ENCODE measurements around the gene DEAF1.

Gene DEAF1

DNA sequence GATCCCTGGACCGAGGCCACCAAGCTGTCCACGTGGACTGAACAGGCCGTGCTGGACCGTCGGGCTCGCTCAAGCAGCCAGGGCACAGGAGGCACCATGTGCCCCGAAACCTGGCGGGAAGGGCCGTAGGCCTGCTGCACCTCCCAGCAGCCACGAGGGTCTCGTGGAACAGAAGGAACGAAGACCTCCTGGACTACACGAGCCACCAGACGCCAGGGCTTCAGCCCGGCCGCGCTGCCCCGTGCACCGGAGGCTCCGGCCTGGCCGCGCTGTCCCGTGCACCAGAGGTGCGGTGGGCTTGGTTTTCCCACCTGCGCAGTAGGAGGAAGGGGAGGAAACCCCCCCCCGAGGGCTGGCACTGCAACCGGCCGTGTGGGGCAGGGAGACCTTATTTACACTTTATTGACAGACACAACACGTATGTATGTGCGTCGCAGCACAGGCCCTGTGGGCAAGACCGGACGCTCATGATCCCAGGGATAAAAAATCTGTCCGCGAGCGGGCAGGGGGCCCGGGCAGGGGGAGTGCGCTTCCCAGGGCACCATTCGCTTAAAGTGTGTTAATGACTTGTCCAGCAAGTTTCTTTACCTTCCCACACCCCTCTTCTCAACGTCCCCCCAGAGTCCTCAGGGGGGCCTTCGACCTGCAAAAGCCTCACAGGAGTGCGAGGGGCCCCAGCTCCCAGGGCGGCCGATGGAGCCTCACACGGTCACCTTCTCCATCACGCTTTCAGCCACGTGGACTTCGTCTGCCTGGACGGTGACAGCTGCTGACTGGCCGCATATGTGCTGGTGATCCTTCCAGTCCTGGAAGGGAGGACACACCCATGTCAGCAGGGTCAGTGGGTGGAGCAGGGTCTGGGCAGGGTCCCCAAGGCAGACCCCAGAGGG, 50.9 kb downstream of the DEAF1 start:
- no peak for DNase-seq

- DNase-seq: no peak
Measured at GRCh38 chr11:643366-643765, 51.7 kb downstream of the DEAF1 start.

GRCh38 chr11:641806-642370, 53.1 kb downstream of the DEAF1 start:
- DNase-seq: no peak

DNA sequence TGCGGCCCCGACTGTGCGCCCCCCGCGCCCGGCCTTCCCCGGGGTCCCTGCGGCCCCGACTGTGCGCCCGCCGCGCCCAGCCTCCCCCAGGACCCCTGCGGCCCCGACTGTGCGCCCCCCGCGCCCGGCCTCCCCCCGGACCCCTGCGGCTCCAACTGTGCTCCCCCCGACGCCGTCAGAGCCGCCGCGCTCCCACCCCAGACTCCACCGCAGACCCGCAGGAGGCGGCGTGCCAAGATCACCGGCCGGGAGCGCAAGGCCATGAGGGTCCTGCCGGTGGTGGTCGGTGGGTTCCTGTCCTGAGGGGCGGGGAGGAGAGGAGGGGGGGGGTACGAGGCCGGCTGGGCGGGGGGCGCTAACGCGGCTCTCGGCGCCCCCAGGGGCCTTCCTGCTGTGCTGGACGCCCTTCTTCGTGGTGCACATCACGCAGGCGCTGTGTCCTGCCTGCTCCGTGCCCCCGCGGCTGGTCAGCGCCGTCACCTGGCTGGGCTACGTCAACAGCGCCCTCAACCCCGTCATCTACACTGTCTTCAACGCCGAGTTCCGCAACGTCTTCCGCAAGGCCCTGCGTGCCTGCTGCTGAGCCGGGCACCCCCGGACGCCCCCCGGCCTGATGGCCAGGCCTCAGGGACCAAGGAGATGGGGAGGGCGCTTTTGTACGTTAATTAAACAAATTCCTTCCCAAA, 54.9 kb downstream of the DEAF1 start:
- no peak for DNase-seq

- DNase-seq: no peak
Measured at GRCh38 chr11:639332-639955, 55.6 kb downstream of the DEAF1 start.

DNA sequence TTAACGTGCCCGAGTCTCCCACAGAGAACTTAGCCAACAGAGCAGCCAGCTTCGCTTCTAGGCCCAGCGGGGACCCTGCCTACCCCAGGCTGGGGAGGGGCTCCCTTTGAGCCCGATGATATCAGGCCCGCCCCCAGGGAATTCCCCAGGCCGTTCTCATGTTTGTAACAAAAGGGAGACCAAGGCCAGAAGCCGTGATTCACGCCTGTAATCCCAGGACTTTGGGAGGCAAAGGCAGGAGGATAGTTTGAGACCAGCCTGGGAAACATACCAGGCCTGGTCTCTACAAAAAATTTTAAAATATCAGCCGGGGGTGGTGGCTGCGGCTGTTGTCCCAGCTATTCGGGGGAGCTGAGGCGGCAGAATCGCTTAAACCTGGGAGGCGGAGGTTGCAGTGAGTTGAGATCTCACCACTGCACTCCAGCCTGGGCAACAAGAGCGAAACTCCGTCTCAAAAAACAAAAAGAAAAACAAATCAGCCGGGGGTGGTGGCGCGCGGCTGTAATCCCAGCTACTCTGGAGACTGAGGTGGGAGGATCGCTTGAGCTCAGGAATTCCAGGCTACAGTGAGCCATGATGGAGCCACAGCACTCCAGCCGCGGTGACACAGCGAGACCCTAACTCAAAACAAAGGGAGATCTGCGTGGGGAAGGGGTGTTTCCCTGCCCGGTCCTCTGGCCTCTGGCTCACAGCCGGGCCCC, 56.2 kb downstream of the DEAF1 start:
- DNase-seq: no peak

- no peak for DNase-seq
Measured at GRCh38 chr11:637593-638521, 57.2 kb downstream of the DEAF1 start.

GRCh38 chr11:637333-637592, 57.8 kb downstream of the DEAF1 start:
- DNase-seq: no peak

GRCh38 chr11:636511-637332, 58.3 kb downstream of the DEAF1 start, which contains the start of gene DRD4:
DRD4 (plus strand) TSS chr11:637269; CDS start chr11:637305, 36 bp downstream.
- no peak for DNase-seq

DNA sequence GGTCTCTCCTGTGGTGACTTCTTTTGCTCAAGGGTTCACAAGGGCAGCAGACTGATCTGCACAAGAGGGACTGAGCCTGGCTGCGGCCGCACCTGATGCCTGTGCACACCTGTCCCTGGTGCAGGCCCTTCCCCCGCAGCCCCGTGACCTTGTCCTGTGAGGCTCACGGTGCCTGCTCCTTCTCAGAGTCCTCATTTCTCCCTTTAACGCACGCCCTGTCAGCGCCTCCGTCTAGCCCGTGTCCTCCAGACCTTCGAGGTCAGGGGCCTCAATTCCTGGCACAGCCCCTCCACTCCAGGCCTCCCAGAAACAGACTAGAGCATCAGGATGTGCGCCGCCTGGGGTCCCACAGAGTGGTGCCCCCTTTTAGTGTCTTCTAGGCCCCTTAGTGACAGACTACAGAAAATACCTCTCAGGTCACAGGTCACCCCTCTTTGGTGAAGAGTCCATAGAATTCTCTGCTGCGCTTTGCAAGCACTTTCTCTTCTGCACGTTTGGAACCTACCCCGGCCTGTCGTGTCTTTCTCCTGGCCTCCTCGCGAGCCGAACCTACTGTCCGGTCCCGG, 59.0 kb downstream of the DEAF1 start:
- no peak for DNase-seq

DNA sequence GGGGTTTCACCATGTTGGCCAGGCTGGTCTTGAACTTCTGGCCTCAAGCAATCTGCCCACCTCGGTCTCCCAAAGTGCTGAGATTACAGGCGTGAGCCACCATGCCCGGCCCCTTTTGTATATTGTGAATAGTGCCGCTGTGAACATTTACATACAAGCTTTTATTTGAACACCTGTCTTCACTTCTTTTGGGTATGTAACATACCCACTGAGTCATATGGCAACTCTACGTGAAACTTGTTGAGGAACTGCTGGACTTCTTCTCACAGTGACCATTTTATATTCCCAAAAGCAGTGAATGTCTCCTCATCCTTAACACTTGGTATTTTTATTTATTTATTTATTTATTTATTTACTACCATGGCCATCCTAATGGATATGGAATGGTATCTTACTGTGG, 64.2 kb downstream of the DEAF1 start:
- no peak for DNase-seq

DNA sequence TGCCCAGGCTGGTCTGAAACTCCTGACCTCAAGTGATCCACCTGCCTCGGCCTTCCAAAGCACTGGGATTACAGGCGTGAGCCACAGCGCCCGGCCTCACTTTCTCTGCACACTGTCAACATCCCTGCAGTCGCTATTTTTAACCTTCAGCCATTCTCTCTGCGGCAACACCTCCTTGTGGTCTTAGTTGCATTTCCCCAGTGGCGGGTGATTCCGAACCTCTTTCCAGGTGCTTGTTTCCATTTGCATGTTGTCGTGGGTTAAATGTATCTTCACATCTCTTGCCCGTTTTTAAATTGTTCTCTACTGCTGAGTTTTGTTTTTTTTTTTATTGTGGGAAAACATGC, 65.8 kb downstream of the DEAF1 start:
- DNase-seq: peak; percentile 22

- DNase-seq: no peak
Measured at GRCh38 chr11:628056-628455, 67.0 kb downstream of the DEAF1 start.

DNA sequence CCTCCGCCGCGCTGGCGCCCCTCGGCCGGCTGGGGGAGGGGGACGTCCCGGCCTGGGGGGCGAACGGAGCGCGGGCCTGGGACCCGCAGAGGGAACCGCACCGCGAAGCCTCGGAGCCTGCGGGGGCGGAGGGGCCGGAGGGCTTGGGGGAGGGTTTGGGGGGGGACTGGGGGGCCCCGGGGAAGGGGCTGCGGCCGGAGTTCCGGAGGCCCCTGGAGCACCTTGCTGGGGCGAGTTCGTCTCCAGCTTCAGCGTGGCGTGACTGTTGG, 67.8 kb downstream of the DEAF1 start:
- DNase-seq: no peak

DNA sequence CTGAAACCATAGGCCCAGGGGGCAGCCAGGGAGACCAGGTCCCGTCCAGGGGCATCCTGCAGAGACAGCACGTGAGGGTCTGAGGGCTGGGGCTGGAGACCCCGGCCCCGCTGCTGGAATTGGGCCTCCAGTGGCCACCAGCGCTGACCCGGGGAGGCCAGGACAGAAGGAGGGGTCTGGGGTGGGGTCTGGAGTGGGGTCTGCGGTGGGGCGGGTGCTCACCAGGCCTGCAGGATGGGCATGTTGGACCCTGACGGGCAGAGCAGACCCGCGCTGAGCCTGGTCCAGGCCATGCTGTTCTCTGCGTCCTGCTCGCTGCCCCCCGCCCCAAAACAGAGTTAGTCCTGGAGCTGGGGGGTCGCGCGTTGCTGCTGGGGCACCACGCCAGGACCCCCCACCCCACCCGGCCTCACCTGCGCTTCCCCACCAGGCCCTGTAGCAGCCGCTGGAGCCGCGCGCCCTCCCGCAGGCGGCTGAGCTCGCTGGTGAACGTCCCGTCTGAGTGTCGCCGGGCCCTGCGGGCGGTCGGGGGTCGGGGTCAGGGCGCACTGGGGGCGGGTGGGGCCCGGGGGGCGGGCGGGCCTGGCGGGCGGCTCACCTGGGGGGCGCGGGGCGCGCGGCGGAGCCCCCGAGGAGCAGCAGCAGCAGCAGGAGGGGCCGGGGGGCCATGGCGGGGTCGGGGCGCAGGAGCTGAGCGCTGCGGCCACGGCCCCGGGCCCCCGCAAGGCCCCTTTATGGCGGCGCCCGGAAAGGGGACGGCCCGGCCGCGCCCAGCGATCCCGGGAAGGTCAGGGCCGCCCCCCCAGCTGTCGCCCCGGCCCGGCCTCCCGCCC, 68.3 kb downstream of the DEAF1 start, which contains the start of gene SCT:
SCT (minus strand) TSS at position 707 of the 833 bp plus-strand sequence; CDS start at position 669, 38 bp downstream.
- DNase-seq: no peak

DNA sequence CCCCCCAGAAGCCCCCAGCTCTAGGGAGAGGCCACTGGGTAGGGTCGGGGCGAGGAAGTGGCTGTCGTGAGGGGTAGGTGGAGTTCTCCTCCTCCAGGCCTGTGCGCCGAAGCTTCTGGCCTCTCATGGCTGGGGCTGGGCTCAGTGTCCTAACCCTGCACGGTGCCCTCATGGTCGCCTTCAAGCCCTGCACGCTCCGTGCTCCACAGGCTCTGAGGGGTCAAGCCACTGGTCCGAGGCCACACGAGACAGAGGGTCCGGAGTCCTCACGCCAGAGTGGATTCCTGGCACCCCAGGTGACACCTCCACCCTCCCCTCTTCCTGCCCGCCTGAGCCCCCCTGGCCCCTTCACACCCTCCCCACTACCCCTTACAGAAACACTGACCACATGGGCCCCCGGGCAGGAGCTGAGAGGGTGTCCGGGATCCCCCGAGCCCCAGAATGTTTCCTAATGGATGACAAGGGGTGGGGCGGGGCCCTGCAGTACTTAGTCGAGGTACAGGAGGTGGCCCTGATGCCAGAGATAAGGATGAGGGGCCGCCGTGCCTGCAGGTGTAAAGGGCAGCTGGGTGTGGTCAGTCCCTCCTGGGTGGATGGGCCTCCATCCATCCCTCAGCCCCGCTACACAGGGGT, 69.3 kb downstream of the DEAF1 start:
- no peak for DNase-seq

- no peak for DNase-seq
Measured at GRCh38 chr11:624705-625635, 70.1 kb downstream of the DEAF1 start, which contains the start of gene CDHR5. CDHR5 (minus strand) TSS chr11:624955; CDS start chr11:624902, 53 bp downstream.
